GM21423 (cell line): Measurements from ENCODE around the gene ARL6IP1.

Experiments used
- ATAC-seq: cut with Tn5 transposase; IDR thresholded peaks from one replicate; pipeline ENCODE4 v1.9.1; 2021; ENCODE audit warnings: mild to moderate bottlenecking, moderate library complexity; ENCODE audit not compliant: unreplicated experiment

Gene ARL6IP1

DNA sequence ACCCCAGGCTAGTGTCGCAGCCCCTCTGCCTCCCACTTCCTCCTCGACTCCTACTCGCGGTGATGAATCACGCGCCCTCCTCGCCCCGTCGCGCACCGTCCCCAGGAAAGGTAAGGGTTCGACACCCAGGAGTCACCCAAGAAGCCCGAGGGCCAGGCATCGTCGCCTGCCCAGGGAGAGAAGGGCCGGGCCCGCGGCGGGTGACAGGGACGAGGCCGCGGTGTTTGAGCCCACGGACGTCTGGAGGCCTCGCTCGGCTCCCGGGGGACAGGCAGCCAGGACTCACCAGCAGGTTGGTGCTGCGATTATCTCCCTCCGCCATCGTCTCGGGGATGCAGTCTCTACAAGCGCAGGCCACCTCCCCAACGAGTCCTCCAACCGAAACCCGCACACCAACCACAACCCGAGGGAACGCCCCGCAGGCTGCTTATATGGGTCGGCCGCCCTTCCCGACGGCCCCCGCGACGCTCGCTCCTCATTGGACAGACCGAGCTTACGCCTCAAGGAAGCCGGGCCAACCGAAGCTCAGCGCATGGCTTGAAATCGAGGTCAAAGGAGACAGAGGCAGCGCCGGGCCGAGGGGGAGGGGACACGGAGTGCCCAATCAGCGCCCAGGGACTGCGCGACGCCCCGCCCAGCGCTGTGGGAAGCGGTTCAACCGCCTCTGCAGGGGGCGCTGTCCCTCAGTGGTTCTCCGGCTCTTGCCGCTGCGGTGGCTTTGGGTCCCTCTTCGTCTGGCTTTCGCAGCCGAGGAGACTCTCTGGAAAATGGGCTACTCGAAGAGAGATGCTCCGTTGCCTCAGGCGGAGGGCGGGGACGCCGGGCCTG is at the start of gene ARL6IP1:
Gene ARL6IP1 (minus strand): TSS at position 405 of the 828 bp plus-strand sequence. CDS start 83 bp downstream, at position 322.
- ATAC-seq: peak; percentile 93

DNA sequence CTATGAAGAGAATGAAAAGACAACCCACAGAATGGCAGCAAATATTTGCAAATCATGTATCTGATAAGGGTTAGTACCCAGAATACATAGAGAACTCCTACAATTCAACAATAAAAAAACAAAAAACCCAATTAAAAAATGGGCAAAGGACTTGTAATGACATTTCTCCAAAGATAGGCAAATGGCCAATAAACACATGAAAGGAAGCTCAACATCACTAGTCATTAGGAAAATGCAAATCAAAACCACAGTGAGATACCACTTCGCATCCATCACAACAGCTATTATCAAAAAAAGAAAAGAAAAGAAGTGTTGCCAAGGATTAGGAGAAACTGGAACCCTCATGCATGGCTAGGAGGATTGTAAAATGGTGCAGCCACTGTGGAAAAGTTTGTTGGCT is 45.1 kb upstream of the ARL6IP1 start:
- no peak for ATAC-seq

DNA sequence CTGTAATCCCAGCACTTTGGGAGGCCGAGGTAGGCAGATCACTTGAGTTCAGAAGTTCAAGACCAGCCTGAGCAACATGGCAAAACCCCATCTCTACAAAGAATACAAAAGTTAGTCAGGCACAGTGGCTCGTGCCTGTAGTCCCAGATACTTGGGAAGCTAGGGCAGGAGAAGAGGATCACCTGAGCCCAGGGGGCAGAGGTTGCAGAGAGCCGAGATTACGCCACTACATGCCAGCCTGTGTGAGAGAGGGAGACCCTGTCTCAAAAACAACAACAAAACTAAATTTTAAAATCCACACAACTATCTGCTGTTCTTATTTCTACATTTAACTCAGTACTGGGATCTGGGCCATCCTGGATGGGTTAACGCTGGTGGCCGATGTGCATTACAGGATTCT is 41.2 kb upstream of the ARL6IP1 start:
- no peak for ATAC-seq

DNA sequence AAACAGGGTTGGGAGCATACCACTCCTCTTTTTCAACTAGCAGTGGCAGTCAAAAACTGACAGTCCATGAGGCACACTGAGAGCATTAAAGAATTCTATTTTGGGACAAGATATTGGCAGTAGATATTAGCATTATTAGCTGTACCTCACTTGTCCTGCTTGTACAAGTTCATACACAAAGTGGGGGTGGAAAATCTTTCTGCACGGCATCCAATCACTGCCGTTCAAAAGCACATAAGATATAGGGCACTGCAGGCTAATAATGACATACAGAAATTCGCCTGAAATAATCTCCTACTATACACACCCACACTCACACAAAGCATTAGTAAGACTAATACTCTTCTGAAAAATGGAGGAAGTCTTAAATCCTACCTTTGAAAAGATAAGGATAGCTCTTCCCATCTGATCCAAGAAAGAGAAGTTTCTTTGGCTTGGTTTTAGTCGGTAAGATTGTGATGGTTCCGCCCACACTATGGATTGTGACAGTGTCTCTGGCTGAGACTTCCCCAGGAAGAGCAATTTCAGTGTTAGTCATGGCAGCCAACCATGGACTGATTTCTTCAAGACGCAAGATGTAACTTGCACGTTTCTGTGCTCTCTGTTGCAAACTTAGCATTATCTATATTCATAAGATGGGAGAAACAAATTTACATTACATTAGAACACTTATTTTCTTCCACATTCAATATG is 40.6 kb upstream of the ARL6IP1 start:
- ATAC-seq: no peak

DNA sequence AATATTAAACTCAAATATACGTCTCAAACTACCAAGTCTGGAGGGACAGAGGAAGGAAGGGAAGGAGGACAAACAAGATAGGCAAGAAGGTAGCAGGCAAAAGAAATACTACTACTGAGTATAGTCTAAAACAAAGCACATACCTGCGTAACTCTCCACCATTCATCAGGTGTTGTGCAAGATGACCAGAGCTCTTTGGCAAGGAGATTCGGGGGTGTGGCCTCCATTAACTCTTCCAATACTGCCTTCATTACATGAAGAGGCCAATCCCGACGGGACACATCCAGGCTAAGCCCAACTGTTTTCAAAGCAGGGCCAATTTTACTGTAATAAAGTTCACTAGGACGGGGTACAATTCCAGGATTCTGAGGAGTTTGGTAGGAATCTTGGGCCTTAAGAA is 38.2 kb upstream of the ARL6IP1 start:
- ATAC-seq: no peak

DNA sequence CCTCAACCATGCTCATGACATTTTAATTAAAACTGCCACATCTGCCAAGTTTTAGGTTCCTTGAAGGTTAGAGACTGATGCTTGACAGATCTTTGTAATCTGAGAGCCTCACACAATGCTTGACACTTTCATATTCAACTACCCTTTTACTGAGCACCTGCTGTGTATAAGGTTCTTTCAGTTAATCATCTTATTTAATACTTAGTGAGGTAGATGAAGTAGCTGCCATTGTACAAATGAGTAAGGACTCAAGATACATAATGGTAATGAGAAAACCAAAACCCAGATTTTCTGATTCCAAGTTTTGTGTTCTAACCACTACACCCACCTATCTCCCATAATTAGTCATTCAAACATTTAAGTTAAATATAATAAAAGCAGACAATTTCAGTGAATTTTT is 35.4 kb upstream of the ARL6IP1 start:
- ATAC-seq: no peak

DNA sequence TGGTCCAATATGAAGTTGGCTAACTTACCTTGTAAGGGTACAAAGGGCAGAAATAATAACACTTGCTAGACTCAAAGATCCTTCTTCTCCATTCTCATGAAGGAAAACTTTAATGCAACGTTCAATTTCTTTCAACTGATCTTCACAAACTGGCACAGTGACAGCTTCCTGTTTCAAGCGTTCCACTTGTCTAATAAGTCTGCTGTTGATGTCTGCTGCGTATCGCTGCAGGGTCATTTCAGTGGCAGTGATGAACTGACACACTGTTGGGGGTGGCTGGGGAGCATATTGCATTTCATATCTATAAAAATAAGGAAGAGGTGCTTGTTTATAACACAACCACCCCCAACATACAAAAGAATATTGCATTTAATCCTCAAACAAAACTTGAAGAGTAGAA is 33.5 kb upstream of the ARL6IP1 start:
- no peak for ATAC-seq

DNA sequence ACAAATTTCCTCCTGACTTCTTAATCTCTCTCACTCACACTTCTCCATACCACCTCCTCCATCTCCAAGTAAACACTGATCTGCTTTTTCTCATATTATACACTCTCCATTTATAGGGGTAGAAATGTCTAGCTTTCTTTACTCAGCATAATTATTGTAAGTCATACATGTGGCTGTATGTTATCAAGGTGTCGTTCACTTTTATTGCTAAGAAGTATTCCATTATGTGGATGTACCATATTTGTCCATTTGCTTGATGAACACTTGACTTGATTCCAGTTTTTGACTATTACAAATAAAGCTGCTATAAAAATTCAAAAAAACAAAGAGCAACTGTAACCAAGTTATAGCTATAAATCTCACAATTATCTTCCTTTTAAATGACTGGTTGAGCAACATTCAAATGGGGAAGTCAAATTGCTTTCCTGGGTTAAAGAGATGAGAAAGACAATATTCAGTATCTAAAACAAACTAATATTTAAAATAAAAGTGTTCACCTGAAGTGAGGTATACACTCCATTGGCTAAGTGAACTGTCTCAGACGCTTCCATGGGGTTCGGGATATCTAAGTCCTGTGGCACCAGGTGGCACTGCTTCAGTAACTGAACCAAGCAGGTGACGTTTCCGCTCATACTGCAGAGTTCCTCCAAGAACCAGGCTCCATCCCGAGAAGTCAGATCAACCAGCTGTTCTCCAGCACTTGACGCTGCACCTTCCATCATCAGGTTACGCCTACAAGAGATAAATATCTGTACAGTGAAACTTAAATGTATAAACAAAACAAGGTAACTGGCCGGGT is 32.6 kb upstream of the ARL6IP1 start:
- ATAC-seq: no peak

DNA sequence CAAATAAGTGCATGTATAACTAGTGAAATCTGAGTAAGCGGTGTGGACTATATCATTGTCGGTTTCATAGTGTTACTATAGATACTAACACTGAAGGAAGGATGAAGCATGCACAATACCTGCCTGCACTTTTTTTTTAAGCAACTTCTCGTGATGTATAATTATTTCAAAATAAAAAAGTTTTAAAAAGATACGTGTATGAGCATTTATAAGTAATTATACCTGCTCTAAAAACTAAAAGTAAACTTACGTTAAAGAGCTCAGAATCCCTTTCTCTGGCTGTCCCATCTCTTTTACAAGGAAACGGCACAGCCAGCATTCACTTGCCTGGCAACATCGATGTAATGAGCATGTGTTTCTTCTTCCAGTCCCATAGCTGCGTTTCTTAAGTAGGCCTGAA is 31.3 kb upstream of the ARL6IP1 start:
- ATAC-seq: no peak

DNA sequence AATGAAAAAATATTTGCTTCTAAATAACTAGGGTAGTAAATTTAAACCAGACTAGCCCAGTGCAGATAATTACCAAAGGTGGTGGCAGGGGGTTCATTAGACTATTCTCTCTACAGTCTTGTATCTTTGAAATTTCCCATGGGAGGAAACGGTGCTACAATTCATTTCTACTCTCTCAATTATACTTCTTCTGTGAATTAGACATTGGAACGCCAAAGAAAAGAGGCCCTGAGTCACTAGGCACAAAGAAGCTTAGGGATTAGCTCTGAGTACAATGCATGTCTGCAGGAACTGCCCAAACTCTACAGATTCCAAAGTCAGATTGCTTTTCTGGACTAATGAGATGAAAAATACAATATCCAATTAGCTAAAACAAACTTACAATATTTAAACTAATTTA is 30.7 kb upstream of the ARL6IP1 start:
- ATAC-seq: no peak

DNA sequence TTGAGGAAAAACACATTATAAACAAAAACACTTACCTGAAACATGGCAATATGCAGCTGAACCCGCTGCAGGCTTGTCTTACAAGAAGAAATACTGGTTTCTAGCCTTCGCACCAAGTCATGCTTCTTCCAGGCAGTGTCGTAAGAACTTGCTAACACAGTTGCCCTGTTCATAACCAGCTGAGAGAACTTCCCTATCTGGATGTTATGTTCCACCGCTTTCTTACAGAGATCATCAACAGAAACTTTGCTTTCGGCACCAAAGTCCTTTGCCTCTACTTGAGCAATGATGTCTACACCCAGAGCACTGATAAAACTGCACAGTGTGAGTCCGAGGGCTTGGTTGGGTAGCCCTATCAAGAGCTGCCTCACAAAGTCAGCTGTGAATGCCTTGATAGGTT is 27.9 kb upstream of the ARL6IP1 start:
- ATAC-seq: no peak

DNA sequence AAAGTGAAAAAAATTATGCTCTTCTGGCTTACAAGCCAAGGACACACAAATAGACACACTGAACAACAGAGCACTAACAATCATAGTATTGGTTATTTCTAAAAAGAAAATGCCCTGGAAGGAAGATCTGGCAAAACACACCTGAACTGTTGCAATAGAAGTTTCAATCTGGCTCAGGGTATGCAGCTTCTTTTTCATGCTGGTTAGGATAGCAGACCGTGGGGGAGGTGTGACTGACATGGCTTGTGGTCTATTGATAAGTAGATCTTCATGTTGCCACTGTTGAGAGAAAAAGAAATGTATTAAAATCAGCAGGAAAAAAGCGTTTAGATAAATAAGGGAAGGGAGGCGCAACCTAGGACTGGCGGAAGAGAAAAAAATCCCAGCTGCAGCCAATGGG is 26.5 kb upstream of the ARL6IP1 start:
- ATAC-seq: no peak

DNA sequence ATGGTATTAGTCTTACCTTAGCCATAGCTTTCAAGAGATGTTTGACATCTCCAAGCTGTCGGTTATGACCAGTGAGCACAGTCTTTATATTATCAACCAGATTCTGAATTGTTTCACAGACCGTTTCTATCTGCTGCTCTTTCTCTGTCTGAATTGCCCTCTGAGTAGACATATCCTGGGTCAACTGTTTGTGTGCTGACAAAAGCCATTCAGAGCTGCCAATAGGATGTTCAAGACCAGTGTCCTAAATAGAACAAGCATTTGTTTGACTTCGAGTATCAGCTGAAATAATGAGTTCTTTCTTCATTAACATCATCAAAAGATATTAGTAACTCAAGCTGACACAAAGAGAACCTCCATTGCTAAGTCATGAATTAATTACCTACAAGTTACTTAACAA is 14.9 kb upstream of the ARL6IP1 start:
- no peak for ATAC-seq

DNA sequence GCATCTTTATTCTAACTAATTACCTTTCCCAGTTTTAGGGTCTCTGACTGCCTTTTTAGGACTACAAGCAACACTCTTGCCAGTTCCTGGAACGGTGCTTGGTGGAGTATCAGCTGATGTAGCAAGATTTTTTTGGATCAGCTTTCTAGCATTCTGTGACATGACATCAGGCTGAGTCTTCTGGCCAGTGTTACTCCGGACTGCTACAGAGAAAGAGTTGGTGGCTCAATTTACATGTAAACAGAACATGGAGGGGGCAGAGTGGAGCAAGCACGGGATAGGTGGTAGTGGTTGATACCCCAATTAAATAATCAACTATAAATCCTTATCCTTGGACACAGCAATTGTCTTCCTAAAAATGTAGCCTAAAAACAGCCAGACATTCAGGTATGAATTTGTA is 10.6 kb upstream of the ARL6IP1 start:
- no peak for ATAC-seq

DNA sequence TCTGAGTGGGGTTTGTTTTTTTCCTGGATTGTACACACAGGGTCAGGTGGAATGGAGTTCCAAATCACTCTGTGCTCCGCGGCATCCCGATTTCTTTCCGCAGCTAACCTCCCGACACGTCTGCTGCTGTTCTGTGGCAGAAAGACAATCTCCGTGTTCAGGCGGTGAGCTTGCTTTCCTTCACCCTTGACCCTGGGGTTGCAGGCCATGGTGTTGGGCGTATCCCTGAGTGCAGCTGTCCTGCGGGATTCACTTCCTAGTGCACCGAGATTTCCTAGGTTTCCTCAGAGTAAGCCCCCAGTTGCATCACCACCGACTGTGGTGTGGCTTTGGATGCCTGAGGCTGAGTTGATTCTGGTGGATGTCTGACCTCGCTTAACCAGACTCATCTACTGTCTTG is 7.8 kb upstream of the ARL6IP1 start:
- no peak for ATAC-seq

DNA sequence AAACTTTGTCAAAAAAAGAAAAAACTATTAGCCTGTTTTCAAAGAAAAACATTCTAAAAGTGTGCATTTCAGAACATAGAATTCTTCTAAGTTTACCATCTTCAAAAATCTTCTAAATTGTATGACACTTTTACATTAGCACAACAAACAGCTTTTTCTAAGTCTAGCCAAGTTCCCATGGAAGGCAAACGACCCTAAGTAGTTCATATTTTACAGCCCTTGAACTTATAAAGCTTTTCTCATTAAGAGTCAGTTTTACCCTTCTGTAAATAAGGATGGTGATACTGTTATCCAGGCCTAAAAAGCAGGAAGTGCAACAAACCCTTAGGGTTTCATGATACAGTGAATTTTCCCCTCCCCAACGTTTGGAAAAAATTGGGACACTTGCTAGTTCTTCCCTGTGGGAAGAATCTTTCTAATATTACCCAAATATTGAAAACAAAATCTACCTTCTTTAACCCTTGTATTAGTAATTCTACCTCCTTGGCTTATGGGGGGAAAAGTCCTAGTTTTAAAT is 4.0 kb upstream of the ARL6IP1 start:
- no peak for ATAC-seq

DNA sequence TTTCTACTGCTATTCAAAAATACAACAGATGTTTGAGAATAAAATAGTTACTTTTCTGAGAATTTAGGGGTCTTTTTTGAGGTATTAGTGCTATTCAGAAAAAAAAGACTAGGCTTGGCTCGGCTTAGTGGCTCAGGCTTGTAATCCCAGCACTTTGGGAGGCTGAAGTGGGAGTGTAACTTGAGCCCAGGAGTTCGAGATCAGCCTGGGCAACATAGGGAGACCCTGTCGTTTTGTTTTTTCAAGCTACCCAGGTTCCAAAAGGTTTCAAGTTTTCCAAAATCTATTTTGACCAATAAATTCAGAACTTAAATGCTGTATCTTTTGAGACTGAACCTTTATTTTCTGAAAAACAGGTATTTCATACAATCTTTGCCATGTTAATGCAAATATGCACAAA is 3.2 kb upstream of the ARL6IP1 start:
- no peak for ATAC-seq

DNA sequence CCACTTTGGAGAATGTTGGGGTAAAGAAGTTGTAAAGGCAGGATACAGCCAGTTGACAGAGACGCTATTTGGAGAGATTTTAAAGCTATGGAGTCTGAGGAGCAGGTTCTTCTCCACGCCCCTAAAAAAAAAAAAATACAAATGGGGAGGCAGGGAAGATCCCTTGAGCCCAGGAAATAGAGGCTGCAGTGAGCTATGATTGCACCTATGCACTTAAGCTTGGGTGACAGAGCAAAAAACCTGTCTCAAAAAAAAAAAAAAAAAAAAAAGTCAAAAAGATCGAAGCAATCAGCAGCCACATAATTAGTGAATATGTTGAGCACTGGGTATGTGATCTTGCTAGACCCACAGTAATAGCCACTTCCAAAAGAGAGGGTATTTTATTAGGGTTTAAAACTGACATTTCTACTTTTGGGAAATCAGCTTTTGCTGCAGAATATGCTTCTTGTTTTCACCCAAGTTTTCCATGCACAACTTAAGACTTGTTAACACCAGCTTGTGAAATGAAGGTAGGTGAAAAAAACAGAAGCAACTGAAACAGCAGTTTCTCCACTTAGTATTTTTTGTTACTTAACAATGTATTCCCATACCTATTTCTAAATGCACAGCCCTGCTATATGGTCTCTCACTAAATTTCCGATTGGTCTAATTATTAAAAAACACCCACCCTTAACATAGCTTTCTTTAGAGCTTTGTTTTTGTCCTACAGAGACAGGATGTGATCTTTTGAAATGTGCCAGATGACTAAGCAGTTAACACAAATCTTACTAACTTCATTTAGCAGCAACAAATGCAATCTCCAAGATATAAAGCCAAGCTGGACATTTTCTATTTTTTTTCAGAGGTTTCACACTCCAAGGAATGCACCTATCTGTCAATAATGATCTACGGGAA is 2.5 kb upstream of the ARL6IP1 start:
- no peak for ATAC-seq

DNA sequence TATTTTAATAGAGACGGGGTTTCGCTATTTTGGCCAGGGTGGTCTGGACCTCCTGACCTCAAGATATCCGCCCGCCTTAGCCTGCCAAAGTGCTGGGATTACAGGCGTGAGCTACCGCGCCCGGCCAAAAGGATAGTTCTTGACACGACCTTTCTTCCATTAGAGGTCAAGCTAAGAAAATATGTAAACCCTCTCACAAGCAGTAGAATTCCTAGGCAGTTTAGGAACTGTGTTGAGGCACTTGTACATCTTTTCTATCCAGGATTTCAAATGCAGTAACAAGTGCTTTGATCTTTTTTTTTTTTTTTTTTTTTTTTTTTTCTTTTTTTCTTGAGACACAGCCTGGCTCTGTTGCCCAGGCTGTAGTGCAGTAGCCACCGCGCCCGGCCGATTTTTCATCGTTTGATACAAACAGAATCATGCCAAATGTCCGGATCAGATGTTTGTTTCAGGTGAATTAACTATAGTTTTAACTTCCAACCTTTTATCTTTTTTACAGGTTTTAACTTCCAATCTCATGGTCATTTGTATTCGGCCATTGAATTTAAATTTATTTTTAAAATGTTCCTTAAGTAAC is 1.5 kb upstream of the ARL6IP1 start:
- ATAC-seq: no peak

DNA sequence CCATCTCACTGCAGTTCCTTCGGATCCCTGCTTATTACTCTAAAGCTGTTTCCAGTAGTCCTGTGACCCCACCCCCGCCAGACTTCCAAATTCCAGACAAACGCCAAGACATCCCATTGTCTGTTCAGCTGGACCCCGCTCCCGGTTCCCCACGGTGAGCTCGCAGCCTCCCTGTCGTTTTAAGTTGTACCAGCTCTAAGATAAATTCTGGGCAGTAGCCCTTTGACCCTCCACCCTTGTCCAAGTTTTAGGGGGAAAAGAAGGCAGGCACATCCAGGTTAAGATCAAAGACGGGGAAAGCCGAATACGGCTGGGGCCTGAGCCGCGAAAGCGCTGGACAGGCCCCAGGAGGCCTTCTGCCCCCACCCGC is 589 bp downstream of the ARL6IP1 start:
- no peak for ATAC-seq
